GM12892 (cell line): ENCODE results near the gene SPEM2.

Experiments
- POLR2A ChIP-seq: IDR thresholded peaks from 2 replicates; pipeline ENCODE4 v1.6.1; 2011; ENCODE audit warnings: low read depth, low read length, control low read depth
- POLR2AphosphoS5 ChIP-seq: IDR thresholded peaks from 2 replicates; pipeline ENCODE4 v1.6.1; 2011; ENCODE audit warnings: low read depth, low read length, control low read depth

GRCh38 chr17:7403727-7403976 is 21.8 kb upstream of the SPEM2 start:
- no peak for TF ChIP-seq POLR2AphosphoS5
- TF ChIP-seq POLR2A, result no peak
